Right atrium auricular region (tissue), 2 donors: ENCODE data around the gene CNTFR. TPM values are rescaled to one million over a fixed set of nuclear protein-coding genes. Genes with fewer than 3 reads are reported as not detected.

ENCODE experiments used
- DNase-seq: peaks from one replicate; pipeline ENCODE4 v3.0.0-alpha.2; 2019; ENCODE audit warnings: low spot score
- H3K27ac ChIP-seq, 2 donors: fragments of 200-600 bp; sonication (generic); 1 replicate in 1 of 2; 2 replicates in 1 of 2; pipeline ENCODE4 v1.5.1; 2016 to 2019
- H3K27me3 ChIP-seq, 2 donors: fragments of 200-600 bp; sonication (generic); one replicate each; pipeline versions ENCODE4 v1.5.1 to v1.6.0; 2017 to 2019
- H3K36me3 ChIP-seq: fragments of 200-600 bp; sonication (generic); one replicate; pipeline ENCODE4 v1.5.1; 2016
- H3K4me1 ChIP-seq, 2 donors: fragments of 200-600 bp; sonication (generic); one replicate each; pipeline versions ENCODE4 v1.5.1 to v1.6.0; 2017 to 2019
- H3K4me3 ChIP-seq, 2 donors: fragments of 200-600 bp; sonication (generic); 1 replicate in 1 of 2; 2 replicates in 1 of 2; pipeline ENCODE4 v1.5.1; 2017 to 2019; ENCODE audit warnings: mild to moderate bottlenecking in 1 of 2, moderate library complexity in 1 of 2
- H3K9me3 ChIP-seq, 2 donors: fragments of 200-600 bp; sonication (generic); one replicate each; pipeline ENCODE4 v1.5.1; 2019
- CTCF ChIP-seq, 2 donors: fragments of 200-600 bp; sonication (generic); IDR thresholded peaks; one replicate each; pipeline ENCODE4 v1.5.1; 2019; ENCODE audit warnings: antibody characterized with exemption in 2 of 2
- total RNA-seq, 2 donors: library from RNA; depleted of rRNA; stranded (reverse); fragments of >200 nt; gene quantifications; one replicate each; pipeline ENCODE4 v1.1.0, GENCODE V29; 2016

CNTFR gene
- total RNA-seq, 2 donors from 2014 or later: 6.6 to 23.3 TPM

DNA sequence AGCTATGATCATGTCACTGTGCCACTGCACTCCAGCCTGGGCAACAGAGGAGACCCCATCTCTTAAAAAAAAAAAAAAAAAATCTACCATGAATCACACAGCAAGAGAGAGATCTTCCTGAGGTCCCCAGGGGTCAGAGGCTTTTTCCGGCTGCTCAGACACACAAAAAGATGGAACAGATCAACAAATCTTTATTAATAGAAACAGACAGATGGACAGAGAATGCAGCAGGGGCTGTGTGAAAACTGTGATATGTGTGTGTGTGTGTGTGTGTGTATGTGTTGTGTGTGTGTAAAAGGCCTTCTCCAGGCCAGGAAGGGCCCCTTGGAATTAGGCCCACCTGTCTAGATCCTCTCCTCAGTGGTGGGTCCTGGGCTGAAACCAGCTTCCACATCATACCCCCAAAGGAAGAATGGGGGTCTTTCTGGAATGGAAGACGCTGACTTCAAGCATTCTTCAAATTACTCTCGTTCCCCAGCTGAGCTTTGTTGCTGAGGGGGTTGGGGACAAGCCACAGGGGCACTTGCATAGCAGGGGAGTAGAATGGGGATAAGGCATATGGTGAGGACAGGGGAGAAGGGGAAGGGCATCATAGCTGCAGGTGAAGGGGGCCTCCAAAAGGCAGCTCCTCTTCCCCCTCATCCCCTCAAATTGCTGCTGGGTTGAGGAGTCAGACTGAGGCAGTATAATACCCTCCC lies 45.2 kb upstream of the CNTFR start:
- peaks cover 0 to 19% of the 10 kb centered on the region in 2 donors for H3K4me1 ChIP-seq
- no peak for TF ChIP-seq CTCF (IDR thresholded peaks at IDR 0.05)
- H3K4me3 ChIP-seq: no peak overlapping the region
- H3K27ac ChIP-seq: no peak overlapping the region
- DNase-seq: no peak
- H3K36me3 ChIP-seq: peaks cover 7% of the 10 kb centered on the region
- H3K27me3 ChIP-seq: no peaks in the 10 kb centered on the region
- no peaks in the 10 kb centered on the region for H3K9me3 ChIP-seq

- peak; percentile 77 for DNase-seq
- Histone ChIP-seq H3K4me1 (peaks cover 0 to 23% of the 10 kb centered on the region in 2 donors), H3K4me3 (no peak overlapping the region), H3K9me3 (no peaks in the 10 kb centered on the region), H3K36me3 (peaks cover 7% of the 10 kb centered on the region), H3K27ac (no peak overlapping the region), H3K27me3 (no peaks in the 10 kb centered on the region)
- TF ChIP-seq CTCF (IDR thresholded peaks at IDR 0.05): peak; percentile 70 to 87
Observed at GRCh38 chr9:34633851-34634550, 44.5 kb upstream of the CNTFR start.

GRCh38 chr9:34633166-34633565 lies 43.6 kb upstream of the CNTFR start:
- TF ChIP-seq CTCF (IDR thresholded peaks at IDR 0.05): no peak

GRCh38 chr9:34630402-34631154 lies 41.1 kb upstream of the CNTFR start:
- TF ChIP-seq CTCF (IDR thresholded peaks at IDR 0.05): no peak
- Histone ChIP-seq H3K27me3 (peaks cover 9 to 15% of the 10 kb centered on the region in 2 donors), H3K9me3 (no peaks in the 10 kb centered on the region), H3K36me3 (peaks cover 6% of the 10 kb centered on the region), H3K27ac (no peak overlapping the region), H3K4me1 (peaks cover 0 to 10% of the 10 kb centered on the region in 2 donors), H3K4me3 (no peak overlapping the region)
- no peak for DNase-seq

More at GRCh38 chr9:34633166-34633565, 43.6 kb upstream of the CNTFR start:
- Histone ChIP-seq H3K4me3 (no peak overlapping the region), H3K9me3 (no peaks in the 10 kb centered on the region), H3K36me3 (peaks cover 7% of the 10 kb centered on the region), H3K27ac (no peak overlapping the region), H3K27me3 (peaks cover under 1 to 1% of the 10 kb centered on the region in 2 donors), H3K4me1 (peaks cover 0 to 24% of the 10 kb centered on the region in 2 donors)
- no peak for DNase-seq

GRCh38 chr9:34629491-34629808 lies 39.9 kb upstream of the CNTFR start:
- H3K27me3 ChIP-seq: peaks cover 9 to 26% of the 10 kb centered on the region in 2 donors
- TF ChIP-seq CTCF (IDR thresholded peaks at IDR 0.05): no peak

More at GRCh38 chr9:34629491-34629808, 39.9 kb upstream of the CNTFR start:
- no peak for DNase-seq
- H3K9me3 ChIP-seq: no peaks in the 10 kb centered on the region
- H3K27ac ChIP-seq: no peak overlapping the region
- peak overlapping the region in 1 of 2 donors; percentile 49 for H3K4me3 ChIP-seq
- H3K4me1 ChIP-seq: peaks cover 0 to 15% of the 10 kb centered on the region in 2 donors
- H3K36me3 ChIP-seq: no peaks in the 10 kb centered on the region
